Left lung (tissue), 10 donors: Measurements from ENCODE around the gene C2orf68. TPM values are rescaled to one million over a fixed set of nuclear protein-coding genes. Genes with fewer than 3 reads are reported as not detected.
A peak's percentile ranks its signal among the peaks of the same experiment; 100 is the strongest.
"Not testable (repeated sequence)": the region's sequence is repeated elsewhere in the genome, so short reads cannot be mapped to it uniquely, and the experiment has no call there.

Experiments used
- ATAC-seq: fragments of 200-7000 bp; cut with Tn5 transposase; one replicate; pipeline ENCODE4 v1.9.1; 2020; ENCODE audit warnings: moderate library complexity
- DNase-seq, 4 donors: peaks; one replicate each; pipeline ENCODE4 v3.0.0-alpha.2; 2013 to 2020
- H3K27ac ChIP-seq, 2 donors: fragments of 200-600 bp; sonication (generic) in 1 of 2; one replicate each; pipeline versions ENCODE4 v1.5.0 to v1.8.0; 2020 to 2021
- H3K27me3 ChIP-seq, 2 donors: fragments of 200-600 bp; sonication (generic) in 1 of 2; one replicate each; pipeline versions ENCODE4 v1.5.0 to v1.8.0; 2020 to 2021
- H3K36me3 ChIP-seq, 2 donors: fragments of 200-600 bp; sonication (generic) in 1 of 2; one replicate each; pipeline versions ENCODE4 v1.5.0 to v1.8.0; 2020 to 2021
- H3K4me1 ChIP-seq, 2 donors: fragments of 200-600 bp; one replicate each; pipeline ENCODE4 v1.8.0; 2021
- H3K4me3 ChIP-seq, 2 donors: fragments of 200-600 bp; sonication (generic) in 1 of 2; one replicate each; pipeline versions ENCODE4 v1.5.0 to v1.8.0; 2020 to 2021; ENCODE audit warnings: mild to moderate bottlenecking in 1 of 2
- H3K9me3 ChIP-seq, 2 donors: fragments of 200-600 bp; sonication (generic) in 1 of 2; one replicate each; pipeline versions ENCODE4 v1.5.0 to v1.8.0; 2020 to 2021
- intact Hi-C, 2 donors: fragments of 100-400 bp; cut with DNase I; formaldehyde crosslinking; loops; one replicate each; pipeline versions ENCODE4 v1.11.2 to v1.14.2; 2022
- polyA plus RNA-seq, 6 donors: library from polyadenylated mRNA; unstranded; fragments of 120-200 nt; gene quantifications; one replicate each; pipeline ENCODE4 v1.2.1, GENCODE V29; 2013; ENCODE audit not compliant: insufficient read length in 6 of 6
- total RNA-seq, 2 donors: library from RNA; stranded (reverse); fragmentation: NEBNext Ultra II Directional; extraction: Animal tissue kit (Norgen Biotek cat#: 25700); gene quantifications; one replicate each; pipeline ENCODE4 v1.2.1, GENCODE V29; 2021
- TF ChIP-seq, protein P1 (sequence below), 2 donors: fragments of 200-600 bp; sonication (generic) in 1 of 2; IDR thresholded peaks; one replicate each; pipeline versions ENCODE4 v1.5.0 to v1.8.0; 2021; ENCODE audit warnings: antibody characterized with exemption in 2 of 2
- donor health status: DM: no; HTN: yes; CAD: no.
- donor health status: DM: no; HTN: no; CAD: no.

C2orf68 gene
- total and polyA plus RNA-seq, 8 donors, result 37.0 to 79.0 (median 72.5) TPM

DNA sequence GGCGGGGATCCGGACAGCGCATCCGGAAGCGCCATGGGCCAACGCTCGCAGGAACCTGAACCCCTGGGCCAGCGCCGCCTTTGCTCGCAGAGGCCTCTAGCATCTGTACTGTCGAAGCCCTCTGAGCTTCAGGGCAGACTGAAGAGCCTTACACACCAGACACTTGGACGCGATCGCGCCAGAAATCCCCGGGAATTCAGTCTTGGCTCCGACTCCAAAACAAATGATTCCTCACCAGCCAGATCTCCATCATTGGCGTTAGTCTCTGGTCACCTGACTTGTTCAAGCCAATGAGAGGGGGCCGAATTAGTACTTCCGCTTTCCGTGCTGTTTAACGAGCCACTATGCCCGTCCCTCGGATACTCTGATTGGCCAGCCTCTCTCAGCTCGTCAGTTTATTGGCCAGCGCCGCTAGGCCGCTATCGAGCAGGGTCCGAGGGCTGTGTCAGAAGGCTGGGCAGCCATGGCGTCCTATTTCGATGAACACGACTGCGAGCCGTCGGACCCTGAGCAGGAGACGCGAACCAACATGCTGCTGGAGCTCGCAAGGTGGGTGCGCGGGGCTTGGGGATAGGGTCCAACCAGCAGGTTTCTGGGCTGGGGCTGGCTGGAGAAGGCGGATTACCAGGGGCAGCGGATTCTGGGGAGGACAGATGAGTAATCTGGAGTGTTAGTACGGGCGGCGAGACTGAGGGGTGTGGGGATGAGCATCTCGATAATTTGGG is 16.4 kb downstream of the C2orf68 start, which contains the start of gene RNF181:
RNF181 (plus strand) TSS at position 445 of the 725 bp plus-strand sequence; CDS start at position 464, 19 bp downstream.
- peak within 1 kb of the TSS; percentile 72 to 81 for H3K4me3 ChIP-seq
- no peaks in the 10 kb centered on the region for H3K9me3 ChIP-seq
- no peaks in the 10 kb centered on the region for H3K27me3 ChIP-seq
- H3K27ac ChIP-seq, result peak within 1 kb of the TSS; percentile 93 to 95
- DNase-seq, result peak; percentile 94 to 98 (median 96)
- TF ChIP-seq, protein P1, sequence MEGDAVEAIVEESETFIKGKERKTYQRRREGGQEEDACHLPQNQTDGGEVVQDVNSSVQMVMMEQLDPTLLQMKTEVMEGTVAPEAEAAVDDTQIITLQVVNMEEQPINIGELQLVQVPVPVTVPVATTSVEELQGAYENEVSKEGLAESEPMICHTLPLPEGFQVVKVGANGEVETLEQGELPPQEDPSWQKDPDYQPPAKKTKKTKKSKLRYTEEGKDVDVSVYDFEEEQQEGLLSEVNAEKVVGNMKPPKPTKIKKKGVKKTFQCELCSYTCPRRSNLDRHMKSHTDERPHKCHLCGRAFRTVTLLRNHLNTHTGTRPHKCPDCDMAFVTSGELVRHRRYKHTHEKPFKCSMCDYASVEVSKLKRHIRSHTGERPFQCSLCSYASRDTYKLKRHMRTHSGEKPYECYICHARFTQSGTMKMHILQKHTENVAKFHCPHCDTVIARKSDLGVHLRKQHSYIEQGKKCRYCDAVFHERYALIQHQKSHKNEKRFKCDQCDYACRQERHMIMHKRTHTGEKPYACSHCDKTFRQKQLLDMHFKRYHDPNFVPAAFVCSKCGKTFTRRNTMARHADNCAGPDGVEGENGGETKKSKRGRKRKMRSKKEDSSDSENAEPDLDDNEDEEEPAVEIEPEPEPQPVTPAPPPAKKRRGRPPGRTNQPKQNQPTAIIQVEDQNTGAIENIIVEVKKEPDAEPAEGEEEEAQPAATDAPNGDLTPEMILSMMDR (IDR thresholded peaks at IDR 0.05), result no peak
- peaks cover 34 to 62% of the 10 kb centered on the region in 2 donors for H3K4me1 ChIP-seq
- H3K36me3 ChIP-seq, result peaks cover 0 to 40% of the 10 kb centered on the region in 2 donors
- ATAC-seq, result peak; percentile 95
- intact Hi-C loops, result no loop called here

DNA sequence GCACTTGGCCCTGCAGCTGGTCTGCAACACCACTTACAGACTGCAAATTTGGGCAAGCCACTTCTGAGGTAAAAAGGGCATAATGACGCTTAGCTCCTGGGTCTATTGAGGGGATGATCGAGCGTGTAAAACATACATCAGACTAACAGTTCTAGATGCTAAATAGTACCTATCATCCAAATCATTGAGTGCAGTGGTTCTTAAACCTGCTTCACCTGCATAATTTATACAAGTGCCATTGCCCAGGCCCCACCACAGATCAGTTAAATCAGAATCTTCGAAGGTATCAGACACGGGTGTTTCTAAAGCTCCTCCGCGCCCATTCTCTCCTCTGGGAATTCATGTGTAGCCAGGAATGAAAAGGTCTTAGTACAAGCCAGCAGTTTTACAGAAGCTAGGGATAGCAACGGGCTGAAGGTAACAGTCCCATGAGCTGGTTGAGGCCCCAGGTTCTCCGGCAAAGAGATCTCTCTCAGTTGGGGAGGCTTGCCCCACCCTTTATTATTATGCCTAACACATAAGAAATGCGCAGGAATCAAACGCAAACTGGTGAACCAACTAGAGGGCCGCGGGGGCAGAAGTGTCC is 17.1 kb downstream of the C2orf68 start:
- H3K27ac ChIP-seq, result peak overlapping the region; percentile 93 to 95
- intact Hi-C loops, result no loop called here
- no peaks in the 10 kb centered on the region for H3K9me3 ChIP-seq
- DNase-seq, result no peak
- peaks cover 35 to 65% of the 10 kb centered on the region in 2 donors for H3K4me1 ChIP-seq
- ATAC-seq, result peak; percentile 1
- peak overlapping the region; percentile 72 to 81 for H3K4me3 ChIP-seq
- TF ChIP-seq, protein P1 (IDR thresholded peaks at IDR 0.05), result no peak
- no peaks in the 10 kb centered on the region for H3K27me3 ChIP-seq
- H3K36me3 ChIP-seq, result peaks cover 0 to 34% of the 10 kb centered on the region in 2 donors

DNA sequence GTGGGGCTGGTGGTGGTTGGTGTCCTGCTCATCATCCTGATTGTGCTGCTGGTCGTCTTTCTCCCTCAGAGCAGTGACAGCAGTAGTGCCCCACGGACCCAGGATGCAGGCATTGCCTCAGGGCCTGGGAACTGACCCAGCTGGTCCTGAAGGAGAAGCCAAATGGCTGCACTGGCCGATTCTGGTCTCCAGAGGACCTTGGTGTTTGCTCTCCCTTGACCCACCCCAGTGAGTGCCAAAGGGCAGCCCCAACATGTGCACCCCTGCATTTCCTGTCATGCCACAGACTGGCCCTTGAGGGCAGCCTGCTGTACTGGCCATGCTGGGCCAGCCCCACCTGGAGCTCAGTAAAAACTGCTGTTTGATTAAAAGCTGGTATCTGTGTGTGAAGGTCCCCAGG is 18.8 kb downstream of the C2orf68 start:
- no peak overlapping the region for H3K27ac ChIP-seq

DNA sequence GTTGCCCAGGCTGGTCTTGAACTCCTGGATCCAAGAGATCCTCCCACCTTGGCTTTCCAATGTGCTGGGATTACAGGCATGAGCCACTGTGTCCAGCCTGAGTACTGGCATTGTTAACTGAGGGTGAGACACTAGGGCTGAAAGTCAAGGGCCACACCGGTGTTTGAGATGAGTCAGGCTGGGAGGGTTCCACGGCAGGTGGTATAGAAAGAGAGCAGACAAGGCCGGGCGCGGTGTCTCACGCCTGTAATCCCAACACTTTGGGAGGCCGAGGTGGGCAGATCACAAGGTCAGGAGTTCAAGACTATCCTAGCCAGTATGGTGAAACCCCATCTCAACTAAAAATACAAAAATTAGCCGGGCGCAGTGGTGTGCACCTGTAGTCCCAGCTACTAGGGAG is 19.6 kb downstream of the C2orf68 start:
- intact Hi-C loops, ATAC-seq, H3K4me3 ChIP-seq, DNase-seq, H3K27me3 ChIP-seq, H3K36me3 ChIP-seq, H3K9me3 ChIP-seq: not testable (repeated sequence)
- H3K4me1 ChIP-seq, result peaks cover 60 to 78% of the 10 kb centered on the region in 2 donors
- H3K27ac ChIP-seq, result peak overlapping the region in 1 of 2 donors; percentile 92

More for the DNA sequence above, 18.8 kb downstream of the C2orf68 start:
- DNase-seq (no peak), ATAC-seq (no peak)
- intact Hi-C loops, result no loop called here
- no peak overlapping the region for H3K4me3 ChIP-seq
- no peaks in the 10 kb centered on the region for H3K9me3 ChIP-seq
- no peaks in the 10 kb centered on the region for H3K27me3 ChIP-seq
- H3K4me1 ChIP-seq, result peaks cover 53 to 78% of the 10 kb centered on the region in 2 donors
- H3K36me3 ChIP-seq, result peaks cover 0 to 17% of the 10 kb centered on the region in 2 donors
- TF ChIP-seq, protein P1 (IDR thresholded peaks at IDR 0.05), result no peak

DNA sequence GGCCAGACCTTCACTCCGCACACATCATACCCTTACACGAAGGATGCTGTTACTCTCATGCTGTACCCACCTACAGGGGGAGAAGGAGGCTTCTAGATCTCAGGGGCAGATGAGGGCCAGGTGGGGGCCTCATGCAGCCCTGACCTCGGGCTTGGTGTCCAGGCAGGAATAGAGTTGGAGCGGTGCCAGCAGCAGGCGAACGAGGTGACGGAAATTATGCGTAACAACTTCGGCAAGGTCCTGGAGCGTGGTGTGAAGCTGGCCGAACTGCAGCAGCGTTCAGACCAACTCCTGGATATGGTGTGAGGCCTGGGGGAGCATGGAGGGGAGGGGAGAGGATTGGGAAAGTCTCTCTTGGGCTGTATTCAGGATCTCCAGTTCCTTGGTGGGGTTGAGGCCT is 20.3 kb downstream of the C2orf68 start:
- TF ChIP-seq, protein P1 (IDR thresholded peaks at IDR 0.05), result no peak
- ATAC-seq (no peak), DNase-seq (no peak)
- H3K9me3 ChIP-seq, result no peaks in the 10 kb centered on the region
- no peak overlapping the region for H3K4me3 ChIP-seq
- peak overlapping the region; percentile 89 to 92 for H3K27ac ChIP-seq
- H3K27me3 ChIP-seq, result no peaks in the 10 kb centered on the region
- intact Hi-C loops, result no loop called here
- peaks cover 61 to 78% of the 10 kb centered on the region in 2 donors for H3K4me1 ChIP-seq
- H3K36me3 ChIP-seq, result peaks cover 0 to 2% of the 10 kb centered on the region in 2 donors
